Activated naive CD8-positive, alpha-beta T cell treated with anti-CD3 and anti-CD28 coated beads for 36 hours (primary cell): Measurements from ENCODE around the gene HIC1. TPM values are rescaled to one million over a fixed set of nuclear protein-coding genes. Genes with fewer than 3 reads are reported as not detected.

Source experiments
- DNase-seq: peaks from one replicate; pipeline ENCODE4 v3.0.0; 2021
- H3K27ac Mint-ChIP-seq: one replicate; pipeline ENCODE4 v1.8.0; 2022; ENCODE audit warnings: mild to moderate bottlenecking, moderate library complexity, mixed read lengths
- H3K27me3 Mint-ChIP-seq: one replicate; pipeline ENCODE4 v1.8.0; 2022; ENCODE audit warnings: mild to moderate bottlenecking, mixed read lengths
- H3K36me3 Mint-ChIP-seq: one replicate; pipeline ENCODE4 v1.8.0; 2021; ENCODE audit warnings: mild to moderate bottlenecking, mixed read lengths
- H3K4me1 Mint-ChIP-seq: one replicate; pipeline ENCODE4 v1.8.0; 2021; ENCODE audit warnings: mixed read lengths
- H3K4me3 Mint-ChIP-seq: one replicate; pipeline ENCODE4 v1.8.0; 2022; ENCODE audit warnings: mild to moderate bottlenecking, moderate library complexity, mixed read lengths
- H3K9me3 Mint-ChIP-seq: one replicate; pipeline ENCODE4 v1.8.0; 2022; ENCODE audit warnings: mixed read lengths
- total RNA-seq, 2 experiments: library from RNA; stranded (reverse); gene quantifications; one replicate each; pipeline ENCODE4 v1.2.3, GENCODE V29; 2021

HIC1 gene
- total RNA-seq, 2 experiments from 2014 or later = 36.7 to 37.8 TPM

- Mint-ChIP-seq H3K27me3 (peaks cover 26% of the 10 kb centered on the region), H3K4me1 (peaks cover 24% of the 10 kb centered on the region), H3K27ac (no peak overlapping the region), H3K9me3 (no peaks in the 10 kb centered on the region), H3K4me3 (no peak overlapping the region), H3K36me3 (no peaks in the 10 kb centered on the region)
- DNase-seq = peak; percentile 79
These were observed 4.4 kb upstream of the HIC1 start for GRCh38 chr17:2050300-2051060.

GRCh38 chr17:2051061-2051932 is 3.6 kb upstream of the HIC1 start:
- Mint-ChIP-seq H3K4me1 (peaks cover 24% of the 10 kb centered on the region), H3K9me3 (no peaks in the 10 kb centered on the region), H3K36me3 (peaks cover 2% of the 10 kb centered on the region), H3K4me3 (peak overlapping the region; percentile 43), H3K27ac (no peak overlapping the region), H3K27me3 (peaks cover 26% of the 10 kb centered on the region)
- no peak for DNase-seq

GRCh38 chr17:2051933-2052559 is 2.9 kb upstream of the HIC1 start:
- Mint-ChIP-seq H3K9me3 (no peaks in the 10 kb centered on the region), H3K4me1 (peaks cover 24% of the 10 kb centered on the region), H3K36me3 (peaks cover 2% of the 10 kb centered on the region), H3K27me3 (peaks cover 26% of the 10 kb centered on the region), H3K27ac (no peak overlapping the region), H3K4me3 (peak overlapping the region; percentile 19)
- no peak for DNase-seq

- Mint-ChIP-seq H3K27me3 (peaks cover 22% of the 10 kb centered on the region), H3K4me1 (peaks cover 20% of the 10 kb centered on the region), H3K4me3 (peak overlapping the region; percentile 78), H3K36me3 (peaks cover 6% of the 10 kb centered on the region), H3K9me3 (no peaks in the 10 kb centered on the region), H3K27ac (peak overlapping the region; percentile 77)
- peak; percentile 89 for DNase-seq
These were observed 1.3 kb upstream of the HIC1 start for GRCh38 chr17:2053380-2054261.

GRCh38 chr17:2054262-2054511 is 716 bp upstream of the HIC1 start:
- Mint-ChIP-seq H3K4me1 (peaks cover 15% of the 10 kb centered on the region), H3K27ac (peak overlapping the region; percentile 77), H3K4me3 (peak overlapping the region; percentile 78), H3K27me3 (peaks cover 17% of the 10 kb centered on the region), H3K9me3 (no peaks in the 10 kb centered on the region), H3K36me3 (peaks cover 6% of the 10 kb centered on the region)
- DNase-seq = no peak

- DNase-seq = peak; percentile 60
- peak overlapping the region; percentile 84 for H3K4me3 Mint-ChIP-seq
- no peaks in the 10 kb centered on the region for H3K9me3 Mint-ChIP-seq
- peaks cover 23% of the 10 kb centered on the region for H3K4me1 Mint-ChIP-seq
- H3K27me3 Mint-ChIP-seq = peaks cover 17% of the 10 kb centered on the region
- peaks cover 19% of the 10 kb centered on the region for H3K36me3 Mint-ChIP-seq
- H3K27ac Mint-ChIP-seq = no peak overlapping the region
These were observed 646 bp downstream of the HIC1 start for GRCh38 chr17:2055292-2056205.

GRCh38 chr17:2056206-2057174 is 1.6 kb downstream of the HIC1 start:
- peak overlapping the region; percentile 82 for H3K27ac Mint-ChIP-seq
- no peaks in the 10 kb centered on the region for H3K9me3 Mint-ChIP-seq

GRCh38 chr17:2057175-2057759 is 2.4 kb downstream of the HIC1 start:
- peaks cover 29% of the 10 kb centered on the region for H3K36me3 Mint-ChIP-seq
- DNase-seq = peak; percentile 48
- H3K27ac Mint-ChIP-seq = no peak overlapping the region
- no peak overlapping the region for H3K4me3 Mint-ChIP-seq
- H3K9me3 Mint-ChIP-seq = no peaks in the 10 kb centered on the region
- H3K27me3 Mint-ChIP-seq = peaks cover 9% of the 10 kb centered on the region
- H3K4me1 Mint-ChIP-seq = peaks cover 22% of the 10 kb centered on the region

More at GRCh38 chr17:2056206-2057174, 1.6 kb downstream of the HIC1 start:
- peaks cover 28% of the 10 kb centered on the region for H3K4me1 Mint-ChIP-seq
- DNase-seq = peak; percentile 62
- H3K4me3 Mint-ChIP-seq = peak overlapping the region; percentile 84
- peaks cover 16% of the 10 kb centered on the region for H3K27me3 Mint-ChIP-seq
- peaks cover 22% of the 10 kb centered on the region for H3K36me3 Mint-ChIP-seq

- H3K4me3 Mint-ChIP-seq = peak overlapping the region; percentile 73
- peaks cover 7% of the 10 kb centered on the region for H3K27me3 Mint-ChIP-seq
- DNase-seq = peak; percentile 46
- no peak overlapping the region for H3K27ac Mint-ChIP-seq
- peaks cover 21% of the 10 kb centered on the region for H3K4me1 Mint-ChIP-seq
- peaks cover 34% of the 10 kb centered on the region for H3K36me3 Mint-ChIP-seq
- H3K9me3 Mint-ChIP-seq = no peaks in the 10 kb centered on the region
These were observed 3.1 kb downstream of the HIC1 start for GRCh38 chr17:2057760-2058585.

- no peak overlapping the region for H3K27ac Mint-ChIP-seq
- DNase-seq = peak; percentile 75
- peak overlapping the region; percentile 57 for H3K4me3 Mint-ChIP-seq
- H3K9me3 Mint-ChIP-seq = no peaks in the 10 kb centered on the region
- peaks cover 42% of the 10 kb centered on the region for H3K36me3 Mint-ChIP-seq
- peaks cover 3% of the 10 kb centered on the region for H3K27me3 Mint-ChIP-seq
- H3K4me1 Mint-ChIP-seq = peaks cover 16% of the 10 kb centered on the region
These were observed 4.0 kb downstream of the HIC1 start for GRCh38 chr17:2058586-2059546.
